Stimulated activated CD4-positive, alpha-beta T cell treated with anti-CD3 and anti-CD28 coated beads, Interleukin-1b, Interleukin-23, amount 100 ng/mL, for 48 hours (primary cell): ENCODE data around the gene ARHGAP20.

Source experiments
- DNase-seq: peaks from one replicate; pipeline ENCODE4 v3.0.0-alpha.2; 2020

The ARHGAP20 gene

GRCh38 chr11:110599207-110599606 is 113.0 kb downstream of the ARHGAP20 start:
- DNase-seq, result no peak

GRCh38 chr11:110598725-110599124 is 113.5 kb downstream of the ARHGAP20 start:
- DNase-seq, result no peak

GRCh38 chr11:110587972-110588371 is 124.3 kb downstream of the ARHGAP20 start:
- DNase-seq, result no peak

GRCh38 chr11:110587129-110587528 is 125.1 kb downstream of the ARHGAP20 start:
- no peak for DNase-seq

GRCh38 chr11:110584150-110584549 is 128.1 kb downstream of the ARHGAP20 start:
- no peak for DNase-seq

GRCh38 chr11:110582728-110583432 is 129.4 kb downstream of the ARHGAP20 start:
- no peak for DNase-seq

GRCh38 chr11:110580571-110580970 is 131.7 kb downstream of the ARHGAP20 start:
- DNase-seq, result no peak

- DNase-seq, result no peak
Measured at GRCh38 chr11:110573411-110573810, 138.8 kb downstream of the ARHGAP20 start.

- DNase-seq, result no peak
Measured at GRCh38 chr11:110571081-110571720, 141.0 kb downstream of the ARHGAP20 start.

- DNase-seq, result no peak
Measured at GRCh38 chr11:110566577-110566976, 145.7 kb downstream of the ARHGAP20 start.

GRCh38 chr11:110565357-110566336 is 146.6 kb downstream of the ARHGAP20 start:
- DNase-seq, result no peak

- no peak for DNase-seq
Measured at GRCh38 chr11:110564676-110565356, 147.4 kb downstream of the ARHGAP20 start.

- no peak for DNase-seq
Measured at GRCh38 chr11:110544779-110545178, 167.5 kb downstream of the ARHGAP20 start.

GRCh38 chr11:110538154-110538553 is 174.1 kb downstream of the ARHGAP20 start:
- DNase-seq, result no peak

GRCh38 chr11:110530900-110531741 is 181.1 kb downstream of the ARHGAP20 start:
- DNase-seq, result no peak

- no peak for DNase-seq
Measured at GRCh38 chr11:110529043-110529442, 183.2 kb downstream of the ARHGAP20 start.

GRCh38 chr11:110527146-110527545 is 185.1 kb downstream of the ARHGAP20 start:
- DNase-seq, result no peak
